Lower leg skin (tissue), 4 donors: ENCODE data around the gene OR9Q1. TPM values are rescaled to one million over a fixed set of nuclear protein-coding genes. Genes with fewer than 3 reads are reported as not detected.

Experiments
- DNase-seq, 2 donors: peaks; one replicate each; pipeline ENCODE4 v3.0.0-alpha.2; 2019; ENCODE audit warnings: low spot score in 2 of 2
- H3K4me3 ChIP-seq: fragments of 200-600 bp; sonication (generic); 2 replicates; pipeline ENCODE4 v1.5.1; 2017; ENCODE audit warnings: mild to moderate bottlenecking, low read depth; ENCODE audit not compliant: poor library complexity, severe bottlenecking
- POLR2A ChIP-seq, 2 donors: fragments of 450-650 bp; IDR thresholded peaks; one replicate each; pipeline ENCODE4 v1.6.1; 2016 to 2017; ENCODE audit warnings: antibody characterized with exemption in 2 of 2, mild to moderate bottlenecking in 1 of 2, moderate library complexity in 1 of 2
- WGBS, 2 donors: methylation state at CpG; one replicate each; pipeline ENCODE4 v1.1.5; 2018; 5-methylcytosine and 5-hydroxymethylcytosine counted together
- intact Hi-C: fragments of 100-400 bp; cut with DNase I; formaldehyde crosslinking; loops from one replicate; pipeline ENCODE4 v1.15.0; 2023; ENCODE audit warnings: low total_unique reads
- total RNA-seq, 4 donors: library from RNA; depleted of rRNA; stranded (reverse); fragments of >200 nt; gene quantifications; one replicate each; pipeline ENCODE4 v1.1.0, GENCODE V29; 2016
- TF ChIP-seq, protein P1 (sequence below), 3 donors: fragments of 450-650 bp; IDR thresholded peaks; one replicate each; pipeline ENCODE4 v1.5.1; 2016; ENCODE audit warnings: antibody characterized with exemption in 3 of 3, mild to moderate bottlenecking in 3 of 3, moderate library complexity in 2 of 3

Gene OR9Q1
- total RNA-seq, 4 donors from 2014 or later = not detected

DNA sequence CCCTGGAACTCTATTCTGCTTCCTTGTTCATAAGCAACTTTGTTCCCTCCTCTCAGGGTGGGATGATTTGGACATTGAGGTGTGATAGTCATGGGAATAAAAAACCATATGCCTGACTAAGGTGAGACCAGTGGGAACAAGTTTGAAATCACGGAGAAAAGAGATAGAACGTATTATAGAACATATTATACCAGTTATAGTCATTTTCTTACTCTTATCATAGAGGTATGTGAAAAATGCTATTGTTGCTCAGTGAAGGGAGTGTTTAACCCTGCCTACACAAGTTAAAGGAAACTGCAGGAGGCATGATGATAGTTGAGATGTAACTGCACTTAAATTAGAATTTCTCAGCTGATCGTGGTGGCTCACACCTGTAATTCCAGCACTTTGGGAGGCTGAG is 22.6 kb downstream of the OR9Q1 start:
- H3K4me3 ChIP-seq = no peak overlapping the region
- 62 to 67% methylated on average over 3 of the region's 3 CpGs for WGBS, 2 donors
- TF ChIP-seq, protein P1, sequence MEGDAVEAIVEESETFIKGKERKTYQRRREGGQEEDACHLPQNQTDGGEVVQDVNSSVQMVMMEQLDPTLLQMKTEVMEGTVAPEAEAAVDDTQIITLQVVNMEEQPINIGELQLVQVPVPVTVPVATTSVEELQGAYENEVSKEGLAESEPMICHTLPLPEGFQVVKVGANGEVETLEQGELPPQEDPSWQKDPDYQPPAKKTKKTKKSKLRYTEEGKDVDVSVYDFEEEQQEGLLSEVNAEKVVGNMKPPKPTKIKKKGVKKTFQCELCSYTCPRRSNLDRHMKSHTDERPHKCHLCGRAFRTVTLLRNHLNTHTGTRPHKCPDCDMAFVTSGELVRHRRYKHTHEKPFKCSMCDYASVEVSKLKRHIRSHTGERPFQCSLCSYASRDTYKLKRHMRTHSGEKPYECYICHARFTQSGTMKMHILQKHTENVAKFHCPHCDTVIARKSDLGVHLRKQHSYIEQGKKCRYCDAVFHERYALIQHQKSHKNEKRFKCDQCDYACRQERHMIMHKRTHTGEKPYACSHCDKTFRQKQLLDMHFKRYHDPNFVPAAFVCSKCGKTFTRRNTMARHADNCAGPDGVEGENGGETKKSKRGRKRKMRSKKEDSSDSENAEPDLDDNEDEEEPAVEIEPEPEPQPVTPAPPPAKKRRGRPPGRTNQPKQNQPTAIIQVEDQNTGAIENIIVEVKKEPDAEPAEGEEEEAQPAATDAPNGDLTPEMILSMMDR (IDR thresholded peaks at IDR 0.05) = no peak
- no peak for TF ChIP-seq POLR2A (IDR thresholded peaks at IDR 0.05)
- no peak for DNase-seq
- intact Hi-C loops = no loop called here

DNA sequence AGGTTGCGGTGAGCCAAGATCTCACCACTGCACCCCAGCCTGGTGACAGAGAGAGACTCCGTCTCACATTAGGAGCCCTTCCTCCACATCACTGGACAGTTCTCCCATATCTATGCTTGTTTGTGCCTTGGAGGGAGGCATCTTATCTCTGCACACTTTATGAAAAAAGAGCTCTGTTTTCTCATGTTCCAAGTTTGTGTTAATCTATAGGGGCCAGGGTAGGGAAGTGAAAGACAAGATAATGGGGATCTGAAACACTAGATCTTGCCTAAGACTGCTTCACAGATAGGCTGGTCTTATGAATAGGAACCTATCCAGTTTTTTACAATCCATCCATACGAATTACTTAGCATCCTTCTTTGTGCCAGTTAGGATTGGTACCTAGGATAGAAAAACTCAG is 24.1 kb downstream of the OR9Q1 start:
- H3K4me3 ChIP-seq = no peak overlapping the region
- TF ChIP-seq POLR2A (IDR thresholded peaks at IDR 0.05) = no peak
- TF ChIP-seq, protein P1 (IDR thresholded peaks at IDR 0.05) = no peak
- WGBS, 2 donors = 85 to 93% methylated on average over 3 of the region's 3 CpGs
- DNase-seq = no peak
- intact Hi-C loops = no loop called here

GRCh38 chr11:58055806-58056401 is 32.2 kb downstream of the OR9Q1 start:
- intact Hi-C loops = loop anchor here (10.0 kb wide), 1 partner anchor 241 kb away; no protein-coding TSS in a partner anchor
- no peak overlapping the region for H3K4me3 ChIP-seq
- 86 to 97% methylated on average over 1 of the region's 1 CpG for WGBS, 2 donors
- no peak for TF ChIP-seq POLR2A (IDR thresholded peaks at IDR 0.05)
- TF ChIP-seq, protein P1 (IDR thresholded peaks at IDR 0.05) = no peak
- DNase-seq = no peak

GRCh38 chr11:58057481-58057880 is 33.8 kb downstream of the OR9Q1 start:
- intact Hi-C loops = loop anchor here (10.0 kb wide), 1 partner anchor 243 kb away; no protein-coding TSS in a partner anchor
- no peak overlapping the region for H3K4me3 ChIP-seq
- no peak for DNase-seq
- TF ChIP-seq POLR2A (IDR thresholded peaks at IDR 0.05) = no peak
- 71 to 74% methylated on average over 3 of the region's 3 CpGs for WGBS, 2 donors

GRCh38 chr11:58058276-58059006 is 34.8 kb downstream of the OR9Q1 start:
- no peak overlapping the region for H3K4me3 ChIP-seq
- 64 to 69% methylated on average over 13 of the region's 13 CpGs for WGBS, 2 donors
- intact Hi-C loops = loop anchor here (10.0 kb wide), 1 partner anchor 244 kb away; no protein-coding TSS in a partner anchor
- no peak for DNase-seq
- TF ChIP-seq, protein P1 (IDR thresholded peaks at IDR 0.05) = no peak
- TF ChIP-seq POLR2A (IDR thresholded peaks at IDR 0.05) = no peak

GRCh38 chr11:58059007-58059350 is 35.3 kb downstream of the OR9Q1 start:
- WGBS, 2 donors = 43 to 54% methylated on average over 4 of the region's 4 CpGs
- DNase-seq = no peak
- no peak overlapping the region for H3K4me3 ChIP-seq
- intact Hi-C loops = loop anchor here (10.0 kb wide), 1 partner anchor 244 kb away; no protein-coding TSS in a partner anchor
- TF ChIP-seq, protein P1 (IDR thresholded peaks at IDR 0.05) = no peak
- no peak for TF ChIP-seq POLR2A (IDR thresholded peaks at IDR 0.05)
